HUDEP-2 (cell line): ENCODE data around the gene DOHH.

Source experiments
- DNase-seq, 76 experiments: peaks; one replicate each; lab custom pipeline; 2025; ENCODE audit not compliant: unreplicated experiment in 76 of 76; lab: John Stamatoyannopoulos, UW

Gene DOHH

DNA sequence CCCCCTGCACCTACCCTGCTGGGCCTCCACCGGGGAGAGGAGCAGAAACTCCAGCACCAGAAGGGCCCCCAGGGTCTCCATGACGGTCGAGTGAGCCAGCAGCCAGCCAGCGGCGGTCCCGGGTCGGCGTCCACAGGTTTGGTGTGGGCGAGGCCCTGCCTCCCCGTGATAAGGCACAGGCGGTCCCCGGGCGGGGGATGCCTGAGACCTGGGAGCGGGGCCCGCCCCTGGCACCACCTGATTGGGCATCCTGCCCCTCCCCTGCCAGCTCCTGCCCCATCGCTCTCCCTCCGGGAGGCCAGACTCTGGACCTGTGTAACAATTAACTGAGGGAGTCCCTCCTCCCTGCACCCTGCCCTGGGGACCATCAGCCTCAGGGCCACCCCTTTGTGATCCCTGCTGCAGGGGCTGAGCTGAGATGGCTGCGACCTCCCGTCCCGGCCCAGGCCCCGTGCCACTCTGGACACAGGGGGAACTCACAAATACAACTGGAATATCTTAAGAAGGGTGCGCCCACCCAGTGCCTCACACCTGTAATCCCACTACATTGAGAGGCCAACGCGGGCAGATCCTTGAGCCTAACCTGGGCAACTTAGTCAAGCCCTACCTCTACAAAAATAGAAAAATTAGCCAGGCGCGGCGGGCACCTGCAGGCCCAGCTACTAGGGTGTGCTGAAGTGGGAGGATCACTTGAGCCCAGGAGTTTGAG lies 19.9 kb downstream of the DOHH start, which contains the start of gene SMIM24:
Gene SMIM24 (minus strand): TSS at position 143 of the 709 bp plus-strand sequence. CDS start 62 bp downstream, at position 81.
- peak in 39 of 76 experiments; percentile 12 to 75 (median 41) for DNase-seq

DNA sequence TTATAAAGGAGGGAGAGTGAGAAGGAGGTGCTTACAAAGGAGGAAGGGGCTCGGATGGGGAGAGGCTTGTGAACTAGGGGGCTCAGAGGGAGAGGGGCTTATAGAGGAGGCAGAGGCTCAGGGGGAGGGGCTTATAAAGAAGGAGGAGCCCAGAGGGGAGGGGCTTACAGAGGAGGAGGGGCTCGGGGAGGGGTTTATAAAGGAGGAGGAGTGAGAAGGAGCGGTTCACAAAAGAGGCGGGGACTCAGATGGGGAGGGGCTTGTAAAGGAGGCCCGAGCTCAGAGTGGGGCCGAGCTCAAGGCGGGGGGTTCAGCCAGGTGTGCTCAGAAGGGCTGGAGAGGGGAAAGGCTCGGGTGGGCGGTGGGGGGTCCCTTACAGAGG lies 20.6 kb downstream of the DOHH start:
- DNase-seq, result peak in 41 of 76 experiments; percentile 11 to 70 (median 38)

DNA sequence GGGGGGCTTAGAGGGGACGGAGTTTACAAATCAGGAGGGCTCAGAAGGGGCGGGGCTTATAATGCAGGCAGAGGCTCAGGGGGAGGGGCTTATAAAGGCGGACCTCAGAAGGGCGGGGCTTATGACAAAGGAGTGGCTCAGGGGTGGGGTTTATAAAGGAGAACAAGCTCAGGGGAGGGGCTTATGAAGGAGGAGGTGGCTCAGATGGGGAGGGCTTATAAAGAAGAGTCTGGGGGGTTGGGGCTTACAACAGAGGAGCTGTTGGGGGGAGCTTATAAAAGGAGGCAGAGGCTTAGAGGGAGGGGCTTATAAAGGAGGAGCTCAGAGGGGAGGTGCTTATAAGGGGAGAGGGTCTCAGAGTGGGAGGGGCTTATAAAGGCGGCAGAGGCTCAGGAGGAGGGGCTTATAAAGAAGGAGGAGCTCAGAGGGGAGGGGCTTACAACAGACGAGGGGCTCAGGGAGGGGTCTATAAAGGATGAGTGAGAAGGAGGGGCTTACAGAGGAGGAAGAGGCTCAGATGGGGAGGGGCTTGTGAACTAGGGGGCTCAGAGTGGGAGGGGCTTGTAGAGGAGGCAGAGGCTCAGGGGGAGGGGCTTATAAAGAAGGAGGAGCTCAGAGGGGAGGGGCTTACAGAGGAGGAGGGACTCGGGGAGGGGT lies 21.2 kb downstream of the DOHH start:
- DNase-seq, result peak in 52 of 76 experiments; percentile 10 to 72 (median 41)

DNA sequence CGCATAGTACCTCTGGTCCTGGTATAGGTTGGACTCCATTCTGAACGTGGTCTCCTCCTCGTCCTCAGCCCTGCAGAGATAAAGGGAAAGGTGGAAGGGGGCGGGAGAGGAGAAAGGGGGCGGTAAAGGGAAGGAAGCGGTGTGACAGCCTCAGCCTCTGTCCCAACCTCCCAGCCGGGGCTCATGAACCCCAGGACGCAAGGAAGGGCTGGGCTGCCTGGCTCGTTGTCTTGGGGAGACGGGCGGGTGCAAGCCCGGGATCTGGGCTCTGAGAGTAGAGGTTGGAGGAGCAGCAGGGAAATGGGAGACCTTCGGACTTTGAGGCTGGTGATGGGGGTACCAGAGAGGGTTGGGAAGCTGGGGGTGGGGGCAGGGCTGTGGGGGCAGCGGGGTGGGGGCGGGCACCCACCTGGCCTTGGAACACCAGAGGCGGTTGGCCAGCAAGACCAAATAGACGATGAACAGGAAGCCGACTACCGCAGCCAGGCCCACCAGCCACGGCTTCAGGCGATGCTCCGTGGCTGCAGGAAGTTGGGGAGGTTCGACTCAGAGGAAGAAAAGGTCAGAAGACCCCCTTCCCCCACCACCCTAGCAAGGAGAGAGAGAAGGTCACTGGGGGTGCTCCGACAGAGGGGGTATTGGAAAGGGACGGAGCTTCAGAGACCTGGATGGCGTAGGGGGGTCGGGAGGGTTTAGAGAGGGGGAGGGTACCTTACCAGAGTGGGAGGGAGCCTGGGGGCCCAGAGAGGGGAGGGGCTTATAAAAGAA lies 21.9 kb downstream of the DOHH start:
- DNase-seq, result no peak

DNA sequence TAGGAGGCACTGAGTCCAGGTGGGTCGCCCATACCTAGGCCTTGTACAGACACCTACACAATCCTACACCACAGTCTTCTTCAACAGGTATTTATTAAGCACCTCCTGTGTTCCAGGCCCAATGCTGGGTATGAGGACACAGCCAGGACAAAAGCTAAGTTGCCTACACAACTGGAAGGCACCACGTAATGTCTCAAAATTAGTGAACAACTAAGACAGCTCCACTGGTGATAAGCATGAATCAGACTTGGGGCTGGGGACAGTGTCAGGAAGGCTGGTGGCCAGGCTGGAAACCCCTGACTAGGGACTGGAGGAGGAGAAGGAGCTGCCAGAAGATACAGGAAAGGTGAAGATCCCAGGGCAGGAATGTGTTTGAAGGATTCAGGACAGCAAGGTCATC lies 22.5 kb downstream of the DOHH start:
- no peak for DNase-seq

DNA sequence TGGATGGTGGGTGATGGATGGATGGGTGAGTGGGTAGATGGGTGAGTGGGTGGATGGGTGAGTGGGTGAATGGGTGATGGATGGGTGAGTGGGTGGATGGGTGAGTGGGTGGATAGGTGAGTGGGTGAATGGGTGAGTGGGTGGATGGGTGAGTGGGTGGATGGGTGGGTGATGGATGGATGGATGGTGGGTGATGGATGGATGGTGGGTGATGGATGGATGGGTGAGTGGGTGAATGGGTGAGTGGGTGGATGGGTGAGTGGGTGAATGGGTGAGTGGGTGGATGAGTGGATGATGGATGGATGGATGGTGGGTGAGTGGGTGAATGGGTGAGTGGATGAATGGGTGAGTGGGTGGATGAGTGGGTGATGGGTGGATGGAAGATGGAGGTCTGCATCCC lies 23.0 kb downstream of the DOHH start:
- DNase-seq, result no peak

DNA sequence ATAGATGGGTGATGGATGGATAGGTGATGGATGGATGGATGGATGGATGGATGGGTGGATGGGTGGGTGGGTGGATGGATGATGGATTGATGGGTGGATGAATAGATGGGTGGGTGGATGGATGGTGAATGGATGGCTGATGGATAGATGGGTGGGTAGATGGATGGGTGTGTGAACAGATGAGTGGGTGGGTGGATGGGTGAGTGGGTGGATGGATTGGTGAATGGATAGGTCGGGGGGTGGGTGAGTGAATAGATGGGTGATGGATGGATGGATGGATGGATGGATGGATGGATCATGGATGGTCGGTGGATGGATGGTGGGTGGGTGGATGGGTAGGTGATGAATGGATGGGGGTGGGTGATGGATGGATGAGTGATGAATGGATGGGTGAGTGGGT lies 23.6 kb downstream of the DOHH start:
- DNase-seq, result no peak

DNA sequence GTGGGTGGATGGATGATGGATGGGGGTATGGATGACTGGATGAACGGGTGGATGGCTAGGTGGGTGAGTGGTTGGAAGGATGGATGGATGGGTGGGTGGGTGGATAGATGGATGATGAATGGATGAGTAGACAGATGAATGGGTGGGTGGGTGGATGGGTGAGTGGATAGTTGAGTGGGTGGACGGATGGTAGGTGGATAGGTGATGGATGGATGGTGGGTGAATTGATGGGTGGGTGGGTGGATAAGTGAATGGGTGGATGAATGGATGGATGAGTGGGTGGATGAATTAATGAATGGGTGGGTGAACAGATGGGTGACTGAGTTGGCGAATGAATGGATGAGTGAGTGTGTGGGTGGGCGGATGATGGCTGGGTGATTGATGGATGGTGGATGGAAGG lies 25.0 kb downstream of the DOHH start:
- DNase-seq, result no peak

DNA sequence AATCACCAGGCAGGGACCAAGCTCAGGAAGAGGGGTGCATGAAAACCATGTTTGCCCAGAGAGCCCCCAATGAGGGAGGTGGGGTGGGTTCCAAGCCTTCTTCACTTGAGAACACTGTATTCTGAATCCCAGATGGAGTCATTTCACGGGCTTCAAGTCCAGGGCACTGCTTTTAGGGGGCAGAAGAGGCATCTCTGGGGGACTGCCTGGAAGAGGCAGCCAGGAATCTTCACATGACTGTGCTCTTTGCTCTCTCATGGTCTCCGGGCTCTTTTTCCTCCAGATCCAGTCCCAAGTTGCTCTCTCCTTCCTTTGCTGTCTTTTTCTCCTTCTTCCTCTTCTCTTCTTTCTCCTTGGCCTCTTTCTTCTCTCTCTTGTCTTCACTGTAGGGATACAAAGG lies 25.9 kb downstream of the DOHH start:
- DNase-seq, result no peak

DNA sequence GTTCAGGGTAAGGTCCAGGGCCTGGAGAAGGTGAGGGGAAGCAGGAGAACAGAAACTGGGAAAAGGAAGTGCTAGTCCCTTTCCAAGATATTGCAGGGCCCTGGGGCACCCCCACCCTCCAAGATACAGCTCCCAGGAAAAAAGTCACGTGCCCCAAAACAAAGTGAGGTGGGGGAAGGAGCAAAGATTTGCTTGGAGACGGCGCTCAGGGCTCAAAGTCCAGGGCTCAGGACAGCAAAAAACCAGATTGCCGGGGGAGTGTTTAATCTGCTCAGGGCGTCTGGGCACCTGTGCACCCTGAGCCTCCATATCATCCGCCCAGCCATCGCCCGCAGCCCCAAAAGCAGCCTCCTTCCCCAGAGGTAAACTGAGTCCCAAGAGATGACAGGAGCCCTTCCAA lies 26.5 kb downstream of the DOHH start:
- DNase-seq, result no peak

DNA sequence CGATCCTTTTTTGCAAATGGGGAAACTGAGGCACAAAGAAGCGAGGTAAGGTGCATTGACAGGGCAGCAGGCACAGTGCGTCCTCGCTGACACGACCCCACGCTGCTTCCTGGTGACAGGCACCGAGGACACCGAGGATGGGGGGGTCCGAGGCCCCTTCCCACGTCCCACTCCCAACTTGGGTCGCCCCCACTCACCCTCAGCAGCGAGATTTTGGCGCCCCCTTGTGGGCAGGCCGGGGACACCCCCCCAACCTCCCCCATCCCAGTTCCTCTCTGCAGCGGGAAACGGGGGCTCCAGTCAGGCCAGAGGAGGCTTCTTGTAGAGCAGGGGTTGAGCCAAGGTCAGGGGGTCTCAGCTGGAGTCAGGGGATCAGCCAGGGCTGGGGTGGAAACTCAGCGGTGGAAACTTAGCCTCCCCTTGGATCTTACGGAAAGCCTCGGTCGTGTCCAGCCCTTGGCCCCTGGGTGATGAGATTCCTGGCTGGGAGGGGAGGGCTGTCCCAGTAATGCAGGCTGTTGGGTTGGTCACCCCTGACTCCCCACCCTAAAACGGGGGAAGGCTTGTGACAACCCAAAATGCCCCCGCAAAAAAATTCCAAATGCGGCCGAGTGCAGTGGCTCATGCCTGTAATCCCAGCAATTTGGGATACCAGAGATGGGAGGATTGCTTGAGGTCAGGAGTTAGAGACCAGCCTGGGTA lies 28.4 kb downstream of the DOHH start:
- DNase-seq, result peak in 23 of 76 experiments; percentile 12 to 54 (median 29)

DNA sequence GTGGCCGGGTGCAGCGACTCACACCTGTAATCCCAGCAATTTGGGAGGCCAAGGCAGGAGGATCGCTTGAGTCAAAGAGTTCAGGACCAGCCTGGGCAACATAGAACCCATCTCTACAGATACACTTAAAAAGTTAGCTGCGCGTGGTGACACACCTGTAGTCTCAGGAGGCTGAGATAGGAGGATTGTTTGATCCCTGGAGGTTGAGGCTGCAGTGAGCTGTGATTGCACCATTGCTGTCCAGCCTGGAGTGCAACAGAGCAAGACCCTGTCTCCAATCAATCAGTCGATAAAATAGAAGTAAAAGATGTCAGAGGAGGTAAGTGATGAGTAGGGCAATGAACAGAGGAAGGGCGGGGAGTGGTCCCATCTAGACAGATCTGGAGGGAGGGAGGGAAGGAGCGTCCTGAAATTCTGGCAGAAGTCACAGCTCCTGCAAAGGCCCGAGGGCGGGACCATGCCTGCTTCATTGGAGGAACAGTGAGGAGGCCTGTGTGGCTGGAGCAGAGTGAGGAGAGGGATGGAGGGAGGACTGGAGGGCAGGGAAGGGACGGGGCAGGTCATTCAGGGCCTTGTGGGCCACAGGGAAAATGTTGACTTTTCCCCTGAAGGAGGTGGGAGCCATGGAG lies 29.9 kb downstream of the DOHH start:
- DNase-seq, result no peak

DNA sequence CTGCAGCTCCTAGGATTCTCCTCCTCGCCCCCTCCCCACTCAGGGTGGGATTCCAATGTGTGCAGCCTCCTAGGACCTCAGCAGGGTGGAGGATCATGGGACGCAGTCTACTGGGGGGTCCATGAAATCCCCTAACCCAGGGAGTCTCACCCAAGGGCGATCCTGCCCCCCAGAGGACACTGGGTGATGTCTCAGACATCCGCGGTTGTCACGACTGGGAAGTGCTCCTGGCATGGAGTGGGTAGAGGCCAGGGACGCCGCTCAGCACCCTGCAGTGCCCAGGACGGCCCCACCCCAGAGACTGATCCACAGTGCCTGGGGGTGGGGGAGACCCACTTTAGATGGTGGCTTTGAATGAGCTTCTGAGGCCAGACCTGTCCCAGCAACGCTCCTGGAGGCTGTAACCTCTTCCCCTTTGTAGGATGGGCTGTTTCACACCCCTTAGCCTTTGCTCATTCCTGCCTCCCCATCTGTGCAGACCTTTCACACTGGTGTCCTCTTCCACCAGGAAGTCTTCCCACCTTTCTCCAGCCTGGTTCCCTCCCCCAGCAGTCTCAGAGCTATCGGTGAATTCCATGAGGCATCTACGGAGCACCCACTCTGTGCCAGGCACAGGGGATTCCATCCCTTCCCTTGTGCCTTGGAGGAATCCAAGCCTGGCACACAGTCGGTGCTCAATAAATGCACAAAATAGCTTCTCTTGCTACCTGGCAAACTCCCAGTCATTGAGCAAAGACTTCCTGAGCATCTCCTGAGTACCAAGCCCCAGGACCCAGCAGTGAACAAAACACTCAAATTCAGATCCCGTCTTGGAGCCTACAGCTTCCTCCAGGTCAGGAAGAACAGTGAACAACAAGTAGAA lies 30.6 kb downstream of the DOHH start:
- DNase-seq, result no peak

DNA sequence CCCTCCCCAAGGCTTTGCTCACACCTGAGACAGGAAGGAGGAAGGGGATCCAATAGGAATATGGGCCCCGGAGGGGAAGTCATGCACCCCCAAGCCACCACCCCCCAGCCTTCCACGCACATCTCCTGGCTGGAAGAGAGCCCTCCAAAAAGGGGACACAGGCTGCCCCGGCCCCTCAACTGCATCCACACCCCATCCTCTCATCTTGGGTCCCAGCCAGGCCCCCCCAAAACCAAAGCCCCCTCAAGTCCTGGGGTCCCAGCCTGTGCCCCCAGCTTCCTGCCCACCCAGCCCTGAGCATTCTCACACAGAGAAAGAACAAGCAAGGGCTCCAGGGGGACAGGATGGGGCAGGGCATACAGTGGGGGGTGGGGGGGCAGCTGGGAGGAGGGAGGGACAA lies 32.3 kb downstream of the DOHH start:
- DNase-seq, result no peak

DNA sequence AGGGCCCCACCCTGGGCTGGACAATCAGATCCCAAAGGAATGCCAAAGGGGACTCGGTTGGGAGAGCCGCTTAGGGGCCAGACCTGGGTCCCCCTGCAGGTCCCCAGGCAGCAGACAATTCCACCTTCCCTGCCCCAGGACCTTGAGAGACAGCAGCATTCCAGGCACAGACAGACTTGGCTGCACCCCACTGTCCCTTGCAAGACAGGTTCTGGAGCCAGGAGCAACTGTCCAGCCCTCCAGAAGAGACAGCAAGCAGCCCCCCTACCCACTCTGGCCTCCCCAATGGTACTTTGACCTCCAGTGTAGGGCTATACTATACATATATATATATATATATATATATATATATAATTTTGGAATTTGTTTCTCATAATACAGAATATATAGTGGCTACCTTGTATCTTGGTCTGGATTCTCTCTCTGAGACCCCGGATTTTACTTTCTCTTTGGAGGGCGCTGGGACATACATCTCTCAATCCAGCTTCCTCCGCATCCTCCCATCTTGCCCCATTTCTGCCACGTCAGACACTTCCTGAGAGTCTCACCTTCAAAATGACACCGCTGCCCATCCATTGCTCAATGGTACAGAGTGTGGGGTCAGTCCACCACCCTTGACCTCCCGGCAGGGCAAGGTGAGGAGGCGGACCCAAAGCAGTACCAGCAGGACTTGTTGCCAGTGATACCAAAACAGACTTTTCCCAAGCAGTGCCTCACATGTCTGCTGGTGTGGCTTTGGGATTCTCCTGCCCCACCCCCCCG lies 32.9 kb downstream of the DOHH start:
- DNase-seq, result peak in 4 of 76 experiments; percentile 11 to 18 (median 14)

DNA sequence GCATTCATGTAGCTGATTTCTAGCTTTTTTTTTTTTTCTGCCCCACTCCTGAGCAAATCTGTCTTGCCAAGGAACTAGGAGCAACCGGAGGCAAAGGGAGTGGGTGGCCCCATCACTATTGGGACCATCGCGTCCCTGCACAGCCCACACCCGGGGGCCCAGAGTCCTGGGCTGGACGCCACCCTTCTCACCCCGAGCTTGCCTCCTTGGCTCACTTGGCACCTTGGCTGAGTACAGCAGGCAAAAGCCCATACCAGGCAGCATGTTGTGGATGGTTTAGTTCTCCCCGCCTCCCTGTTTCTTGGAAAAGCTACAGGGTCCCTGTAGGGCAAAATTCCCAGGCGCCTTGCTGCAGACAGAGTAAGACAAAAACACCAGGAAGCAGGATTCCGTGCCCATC lies 33.8 kb downstream of the DOHH start:
- DNase-seq, result no peak

DNA sequence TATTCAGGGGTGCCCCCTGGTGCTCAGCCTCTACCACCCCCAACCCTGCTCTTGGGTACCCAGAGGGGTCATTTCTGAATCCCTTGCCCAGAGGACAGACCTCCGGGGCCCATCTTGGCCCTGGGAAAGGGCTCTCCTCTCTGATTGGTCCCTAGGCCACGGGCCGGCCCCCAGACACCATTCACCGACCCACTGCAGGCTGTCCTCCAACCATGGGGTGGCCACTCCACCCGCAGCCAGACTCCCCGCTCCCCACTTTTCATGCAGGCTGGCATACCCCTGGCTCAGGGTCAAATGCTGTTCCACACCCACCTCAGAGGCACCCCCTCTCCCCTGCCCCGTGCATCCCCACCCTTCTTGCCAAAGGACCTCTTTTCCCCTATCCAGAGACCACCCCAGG lies 34.9 kb downstream of the DOHH start:
- no peak for DNase-seq

DNA sequence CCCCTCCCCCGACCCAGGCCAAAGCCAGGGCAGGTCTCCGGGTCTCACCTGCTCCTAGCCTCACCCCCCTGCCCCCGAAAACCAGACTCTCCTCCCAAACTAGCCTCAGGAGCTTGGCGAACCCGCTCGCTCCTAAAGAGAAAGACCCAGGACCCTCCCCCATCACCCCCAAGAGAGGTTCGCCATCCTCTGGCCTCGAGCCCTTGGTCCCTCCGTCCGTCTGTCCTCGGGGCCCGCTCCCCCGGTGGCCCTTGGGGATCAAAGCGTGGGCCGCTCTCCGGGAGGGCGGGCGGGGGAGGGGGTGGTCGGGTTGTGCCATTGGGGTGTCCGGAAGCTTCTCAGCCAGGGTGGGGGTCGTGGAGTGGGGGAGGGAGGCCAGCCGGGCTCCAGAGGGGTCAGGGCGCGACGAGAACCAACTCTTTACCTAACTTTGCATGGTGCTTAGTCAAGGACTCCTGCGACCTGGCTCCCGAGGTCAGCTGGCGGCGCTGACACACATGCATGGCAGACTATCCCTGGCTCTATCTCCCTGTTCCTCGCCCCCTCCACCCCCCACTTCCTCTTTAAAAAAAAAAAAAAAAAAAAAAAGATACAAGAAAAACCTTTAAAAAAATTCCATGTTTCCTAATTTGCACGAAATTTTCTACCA lies 35.8 kb downstream of the DOHH start:
- DNase-seq, result no peak
